Amniotic stem cell (primary cell): Measurements from ENCODE around the gene RBM33.
"Not testable (repeated sequence)": the region's sequence is repeated elsewhere in the genome, so short reads cannot be mapped to it uniquely, and the experiment has no call there.

Experiments used
- DNase-seq: peaks from one replicate; lab custom pipeline; 2025; lab: John Stamatoyannopoulos, UW

RBM33 gene

GRCh38 chr7:155644178-155644970 is at the start of gene RBM33:
RBM33 (plus strand) TSS chr7:155644661; CDS start chr7:155644877, 216 bp downstream.
- DNase-seq = peak; percentile 55

- DNase-seq = no peak
Observed at GRCh38 chr7:155594961-155595366, 49.5 kb upstream of the RBM33 start.

- DNase-seq = no peak
Observed at GRCh38 chr7:155597753-155598140, 46.7 kb upstream of the RBM33 start.

- peak; percentile 55 for DNase-seq
Observed at GRCh38 chr7:155598810-155599210, 45.7 kb upstream of the RBM33 start.

- no peak for DNase-seq
Observed at GRCh38 chr7:155602156-155602555, 42.3 kb upstream of the RBM33 start.

GRCh38 chr7:155602750-155603149 is 41.7 kb upstream of the RBM33 start:
- no peak for DNase-seq

GRCh38 chr7:155603205-155603857 is 41.1 kb upstream of the RBM33 start:
- DNase-seq = no peak

GRCh38 chr7:155603858-155604503 is 40.5 kb upstream of the RBM33 start:
- no peak for DNase-seq

GRCh38 chr7:155604504-155604997 is 39.9 kb upstream of the RBM33 start:
- no peak for DNase-seq

GRCh38 chr7:155609185-155609584 is 35.3 kb upstream of the RBM33 start:
- DNase-seq = no peak

- DNase-seq = no peak
Observed at GRCh38 chr7:155610633-155611193, 33.7 kb upstream of the RBM33 start.

- DNase-seq = no peak
Observed at GRCh38 chr7:155611808-155612447, 32.5 kb upstream of the RBM33 start.

- no peak for DNase-seq
Observed at GRCh38 chr7:155612658-155613057, 31.8 kb upstream of the RBM33 start.

- DNase-seq = not testable (repeated sequence)
Observed at GRCh38 chr7:155615085-155615484, 29.4 kb upstream of the RBM33 start.

- DNase-seq = no peak
Observed at GRCh38 chr7:155618708-155619633, 25.5 kb upstream of the RBM33 start.

- no peak for DNase-seq
Observed at GRCh38 chr7:155619634-155620271, 24.7 kb upstream of the RBM33 start.

- DNase-seq = no peak
Observed at GRCh38 chr7:155620497-155620896, 24.0 kb upstream of the RBM33 start.

GRCh38 chr7:155621418-155621980 is 23.0 kb upstream of the RBM33 start:
- no peak for DNase-seq

GRCh38 chr7:155624412-155624811 is 20.0 kb upstream of the RBM33 start:
- no peak for DNase-seq

- DNase-seq = no peak
Observed at GRCh38 chr7:155625557-155625956, 18.9 kb upstream of the RBM33 start.
